GM23248 (cell line): ENCODE data around the gene CXADR. TPM values are rescaled to one million over a fixed set of nuclear protein-coding genes. Genes with fewer than 3 reads are reported as not detected.

ENCODE experiments used
- DNase-seq: peaks from one replicate; pipeline ENCODE4 v3.0.0-alpha.2; 2015
- H2AFZ ChIP-seq: fragments of 200-600 bp; sonication (generic); 2 replicates; pipeline ENCODE4 v1.6.1; 2016; ENCODE audit warnings: antibody characterized with exemption
- H3F3A ChIP-seq: fragments of 200-600 bp; sonication (generic); 2 replicates; pipeline ENCODE4 v1.6.1; 2016; ENCODE audit warnings: mild to moderate bottlenecking, antibody characterized with exemption, mixed run types; ENCODE audit not compliant: insufficient read depth
- H3K27ac ChIP-seq: fragments of 200-600 bp; sonication (generic); 2 replicates; pipeline ENCODE4 v1.5.1; 2016; ENCODE audit warnings: mild to moderate bottlenecking
- H3K27me3 ChIP-seq: fragments of 200-600 bp; sonication (generic); replicated peaks from 2 replicates; pipeline ENCODE4 v1.6.1; 2016; ENCODE audit warnings: mild to moderate bottlenecking; ENCODE audit not compliant: insufficient read depth
- H3K36me3 ChIP-seq: fragments of 200-600 bp; sonication (generic); 2 replicates; pipeline ENCODE4 v1.6.1; 2016; ENCODE audit warnings: low read depth, mild to moderate bottlenecking
- H3K4me1 ChIP-seq: fragments of 200-600 bp; sonication (generic); 2 replicates; pipeline ENCODE4 v1.6.1; 2016; ENCODE audit warnings: mild to moderate bottlenecking; ENCODE audit not compliant: insufficient read depth
- H3K4me2 ChIP-seq: fragments of 200-600 bp; sonication (generic); one replicate; pipeline ENCODE4 v1.6.1; 2016; ENCODE audit warnings: mild to moderate bottlenecking; ENCODE audit not compliant: unreplicated experiment
- H3K4me3 ChIP-seq: fragments of 200-600 bp; sonication (generic); 2 replicates; pipeline ENCODE4 v1.5.1; 2016; ENCODE audit warnings: mild to moderate bottlenecking
- H3K79me2 ChIP-seq: fragments of 200-600 bp; sonication (generic); 2 replicates; pipeline ENCODE4 v1.6.1; 2016; ENCODE audit warnings: mild to moderate bottlenecking; ENCODE audit not compliant: insufficient read depth
- H3K9ac ChIP-seq: fragments of 200-600 bp; sonication (generic); 2 replicates; pipeline ENCODE4 v1.6.1; 2016; ENCODE audit warnings: mild to moderate bottlenecking
- H3K9me2 ChIP-seq: fragments of 200-600 bp; sonication (generic); 2 replicates; pipeline ENCODE4 v1.6.1; 2016; ENCODE audit warnings: mixed run types, mild to moderate bottlenecking, moderate library complexity; ENCODE audit not compliant: insufficient read depth
- H3K9me3 ChIP-seq: fragments of 200-600 bp; sonication (generic); one replicate; pipeline ENCODE4 v1.6.1; 2017; ENCODE audit warnings: low read depth
- H4K20me1 ChIP-seq: fragments of 200-600 bp; sonication (generic); 2 replicates; pipeline ENCODE4 v1.6.0; 2016; ENCODE audit not compliant: insufficient read depth
- EZH2 ChIP-seq: fragments of 200-600 bp; sonication (generic); IDR thresholded peaks from 2 replicates; pipeline ENCODE4 v1.6.1; 2018; ENCODE audit warnings: antibody characterized with exemption, mild to moderate bottlenecking; ENCODE audit not compliant: insufficient read depth, poor library complexity, severe bottlenecking
- EZH2phosphoT487 ChIP-seq: fragments of 200-600 bp; sonication (generic); IDR thresholded peaks from 2 replicates; pipeline ENCODE4 v1.6.1; 2018; ENCODE audit warnings: antibody characterized with exemption, moderate library complexity, mild to moderate bottlenecking, low read depth; ENCODE audit not compliant: insufficient read depth
- WGBS, 2 experiments: methylation state at CpG; one replicate each; pipeline ENCODE4 v1.1.6; 2015 to 2017; ENCODE audit warnings: low lambda C conversion rate in 2 of 2, low coverage in 1 of 2; ENCODE audit errors: missing lambda C conversion rate in 2 of 2; 5-methylcytosine and 5-hydroxymethylcytosine counted together
- in situ Hi-C: fragments of 300-500 bp; cut with MboI; formaldehyde crosslinking; loops from 2 replicates; pipeline ENCODE4 v1.15.0; 2020
- polyA plus RNA-seq: library from polyadenylated mRNA; unstranded; fragments of >200 nt; fragmentation: Nextera tagmentation; extraction: Ambion mirVana; gene quantifications from 2 replicates; pipeline ENCODE4 v1.2.1, GENCODE V29; 2016
- total RNA-seq: library from RNA; depleted of rRNA; stranded (reverse); fragments of >200 nt; shearing (Covaris generic); gene quantifications from 2 replicates; pipeline ENCODE4 v1.2.3, GENCODE V29; 2014

CXADR gene
- total and polyA plus RNA-seq, 2 experiments from 2014 or later, result 0.23 TPM; not detected in 1

GRCh38 chr21:17539743-17540341, 27.0 kb downstream of the CXADR start:
- H3K79me2 ChIP-seq, result no peaks in the 10 kb centered on the region
- no peak overlapping the region for H3K4me3 ChIP-seq
- H3F3A ChIP-seq, result no peaks in the 10 kb centered on the region
- H3K27me3 ChIP-seq, result peaks cover 4% of the 10 kb centered on the region; the same call in 1 of the 2 replicates
- in situ Hi-C loops, result no loop called here
- H3K4me2 ChIP-seq, result no peak overlapping the region
- H2AFZ ChIP-seq, result no peak overlapping the region
- TF ChIP-seq EZH2 (no peak), EZH2phosphoT487 (no peak)
- no peak for DNase-seq
- no peaks in the 10 kb centered on the region for H3K9me3 ChIP-seq
- no peak overlapping the region for H3K9ac ChIP-seq
- no peaks in the 10 kb centered on the region for H3K4me1 ChIP-seq
- no peak overlapping the region for H3K27ac ChIP-seq
- H4K20me1 ChIP-seq, result no peaks in the 10 kb centered on the region
- no peaks in the 10 kb centered on the region for H3K36me3 ChIP-seq
- H3K9me2 ChIP-seq, result no peaks in the 10 kb centered on the region
- WGBS, 2 experiments, result 86 to 88% methylated on average over 9 of the region's 9 CpGs

GRCh38 chr21:17540530-17540929, 27.7 kb downstream of the CXADR start:
- H3K27ac ChIP-seq, result no peak overlapping the region
- peaks cover 4% of the 10 kb centered on the region; the same call in 1 of the 2 replicates for H3K27me3 ChIP-seq
- no peaks in the 10 kb centered on the region for H3K9me3 ChIP-seq
- H3F3A ChIP-seq, result no peaks in the 10 kb centered on the region
- 41 to 42% methylated on average over 4 of the region's 4 CpGs for WGBS, 2 experiments
- H3K9ac ChIP-seq, result no peak overlapping the region
- H3K4me1 ChIP-seq, result no peaks in the 10 kb centered on the region
- in situ Hi-C loops, result no loop called here
- no peak overlapping the region for H3K4me2 ChIP-seq
- no peaks in the 10 kb centered on the region for H3K79me2 ChIP-seq
- no peak overlapping the region for H2AFZ ChIP-seq
- no peak for TF ChIP-seq EZH2
- no peak for TF ChIP-seq EZH2phosphoT487
- H3K9me2 ChIP-seq, result no peaks in the 10 kb centered on the region
- H3K4me3 ChIP-seq, result no peak overlapping the region
- H4K20me1 ChIP-seq, result no peaks in the 10 kb centered on the region
- no peak for DNase-seq
- H3K36me3 ChIP-seq, result no peaks in the 10 kb centered on the region

- TF ChIP-seq EZH2, result no peak
- no peak for TF ChIP-seq EZH2phosphoT487
- no peak overlapping the region for H3K4me2 ChIP-seq
- H3K79me2 ChIP-seq, result no peaks in the 10 kb centered on the region
- no peaks in the 10 kb centered on the region for H3K9me2 ChIP-seq
- H3K9me3 ChIP-seq, result no peaks in the 10 kb centered on the region
- no peak for DNase-seq
- no peak overlapping the region for H3K27ac ChIP-seq
- no peak overlapping the region for H3K4me3 ChIP-seq
- no peak overlapping the region for H2AFZ ChIP-seq
- no peaks in the 10 kb centered on the region for H3K4me1 ChIP-seq
- peaks cover under 1% of the 10 kb centered on the region; the same call in 1 of the 2 replicates for H3K27me3 ChIP-seq
- H3K36me3 ChIP-seq, result no peaks in the 10 kb centered on the region
- 21 to 27% methylated on average over 5 of the region's 5 CpGs for WGBS, 2 experiments
- no peaks in the 10 kb centered on the region for H3F3A ChIP-seq
- no peak overlapping the region for H3K9ac ChIP-seq
- in situ Hi-C loops, result no loop called here
- H4K20me1 ChIP-seq, result no peaks in the 10 kb centered on the region
Observed at GRCh38 chr21:17542371-17543011, 29.6 kb downstream of the CXADR start.

- no peak for DNase-seq
- H3K9me2 ChIP-seq, result no peaks in the 10 kb centered on the region
- H2AFZ ChIP-seq, result no peak overlapping the region
- no peak overlapping the region for H3K4me2 ChIP-seq
- TF ChIP-seq EZH2phosphoT487, result no peak
- no peak for TF ChIP-seq EZH2
- no peaks in the 10 kb centered on the region for H3K9me3 ChIP-seq
- no peaks in the 10 kb centered on the region for H3K79me2 ChIP-seq
- H3K9ac ChIP-seq, result no peak overlapping the region
- no peak overlapping the region for H3K27ac ChIP-seq
- H3F3A ChIP-seq, result no peaks in the 10 kb centered on the region
- no peaks in the 10 kb centered on the region for H3K27me3 ChIP-seq
- H4K20me1 ChIP-seq, result no peaks in the 10 kb centered on the region
- no peaks in the 10 kb centered on the region for H3K4me1 ChIP-seq
- 38% methylated on average over 1 of the region's 1 CpG for WGBS, 2 experiments
- in situ Hi-C loops, result no loop called here
- H3K36me3 ChIP-seq, result no peaks in the 10 kb centered on the region
- H3K4me3 ChIP-seq, result no peak overlapping the region
Observed at GRCh38 chr21:17545007-17545406, 32.2 kb downstream of the CXADR start.
